Mucosa of stomach (tissue), 1 donor: ENCODE measurements around the gene VPS37C.
"Not testable (repeated sequence)": the region's sequence is repeated elsewhere in the genome, so short reads cannot be mapped to it uniquely, and the experiment has no call there.

Source experiments
- H3K27me3 ChIP-seq: one replicate; pipeline ENCODE4 v1.7.0; 2013; ENCODE audit warnings: mild to moderate bottlenecking, low read length; ENCODE audit not compliant: control insufficient read depth, insufficient read depth
- H3K36me3 ChIP-seq: one replicate; pipeline ENCODE4 v1.7.0; 2013; ENCODE audit warnings: low read length; ENCODE audit not compliant: control insufficient read depth, insufficient read depth
- H3K4me1 ChIP-seq: one replicate; pipeline ENCODE4 v1.7.0; 2013; ENCODE audit warnings: mild to moderate bottlenecking, low read length; ENCODE audit not compliant: control insufficient read depth, insufficient read depth
- H3K4me3 ChIP-seq: one replicate; pipeline ENCODE4 v1.7.0; 2013; ENCODE audit warnings: low read length
- H3K9ac ChIP-seq: one replicate; pipeline ENCODE4 v1.7.0; 2013; ENCODE audit warnings: mild to moderate bottlenecking, low read length, moderate library complexity
- H3K9me3 ChIP-seq: one replicate; pipeline ENCODE4 v1.7.0; 2013; ENCODE audit warnings: mild to moderate bottlenecking, low read length, moderate library complexity; ENCODE audit not compliant: control insufficient read depth
- donor health status: Pancreatic carcinoma.

Gene VPS37C

GRCh38 chr11:61106894-61107470, 54.2 kb downstream of the VPS37C start:
- H3K27me3 ChIP-seq = no peaks in the 10 kb centered on the region
- no peak overlapping the region for H3K4me3 ChIP-seq
- H3K9ac ChIP-seq = no peak overlapping the region
- H3K4me1 ChIP-seq = peaks cover 13% of the 10 kb centered on the region
- no peaks in the 10 kb centered on the region for H3K9me3 ChIP-seq
- H3K36me3 ChIP-seq = no peaks in the 10 kb centered on the region

DNA sequence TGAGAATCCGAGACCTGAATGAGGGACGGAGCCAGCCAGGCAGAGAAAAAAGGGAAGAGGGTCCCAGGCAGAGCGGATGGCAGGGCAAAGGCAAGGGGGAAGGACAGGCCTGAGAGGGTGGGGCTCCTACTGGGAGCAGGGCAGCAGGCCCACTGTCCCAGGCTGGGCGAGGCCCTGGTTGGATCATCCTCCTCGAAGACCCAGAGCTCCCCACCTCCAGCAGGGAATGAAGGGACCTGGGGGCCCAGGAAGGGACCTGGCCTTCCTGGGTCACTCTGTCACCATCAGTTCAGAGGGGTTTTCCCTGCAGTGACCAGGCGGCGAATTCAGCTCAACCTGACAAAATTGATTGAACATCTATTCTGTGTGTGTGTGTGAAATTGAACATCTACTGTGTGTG, 54.9 kb downstream of the VPS37C start:
- Histone ChIP-seq H3K9me3 (no peaks in the 10 kb centered on the region), H3K27me3 (no peaks in the 10 kb centered on the region), H3K4me1 (peaks cover 15% of the 10 kb centered on the region), H3K4me3 (no peak overlapping the region), H3K36me3 (no peaks in the 10 kb centered on the region), H3K9ac (no peak overlapping the region)

GRCh38 chr11:61104963-61105362, 56.3 kb downstream of the VPS37C start:
- H3K4me3 ChIP-seq = no peak overlapping the region
- H3K4me1 ChIP-seq = peaks cover 15% of the 10 kb centered on the region
- no peaks in the 10 kb centered on the region for H3K36me3 ChIP-seq
- H3K9me3 ChIP-seq = no peaks in the 10 kb centered on the region
- H3K27me3 ChIP-seq = no peaks in the 10 kb centered on the region
- no peak overlapping the region for H3K9ac ChIP-seq

GRCh38 chr11:61103851-61104423, 57.3 kb downstream of the VPS37C start:
- no peaks in the 10 kb centered on the region for H3K36me3 ChIP-seq
- H3K9me3 ChIP-seq = no peaks in the 10 kb centered on the region
- H3K4me3 ChIP-seq = no peak overlapping the region
- no peaks in the 10 kb centered on the region for H3K27me3 ChIP-seq
- H3K9ac ChIP-seq = no peak overlapping the region
- H3K4me1 ChIP-seq = peaks cover 15% of the 10 kb centered on the region

GRCh38 chr11:61102667-61103571, 58.3 kb downstream of the VPS37C start:
- Histone ChIP-seq H3K9ac (peak overlapping the region; percentile 61), H3K4me3 (no peak overlapping the region), H3K27me3 (no peaks in the 10 kb centered on the region), H3K4me1 (peaks cover 15% of the 10 kb centered on the region), H3K36me3 (no peaks in the 10 kb centered on the region), H3K9me3 (no peaks in the 10 kb centered on the region)

DNA sequence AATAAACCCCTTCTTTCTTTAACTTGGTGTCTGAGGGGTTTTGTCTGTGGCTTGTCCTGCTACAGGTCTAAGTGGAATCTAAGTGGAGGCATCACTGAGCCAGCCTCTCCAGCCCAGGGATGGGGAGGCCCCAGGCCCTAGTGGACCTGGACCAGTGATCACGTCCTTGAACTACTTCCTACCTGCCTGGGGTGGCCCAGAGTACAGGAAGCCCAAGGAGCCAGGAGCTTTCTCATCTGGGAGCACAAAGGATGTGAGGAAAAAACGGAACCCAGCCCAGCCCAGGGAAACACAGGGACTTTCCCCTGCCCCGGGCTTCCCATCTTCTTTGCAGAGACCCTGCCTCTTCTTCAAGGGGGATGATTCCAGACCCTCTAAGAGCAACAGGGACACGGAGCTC, 62.4 kb downstream of the VPS37C start:
- H3K4me1 ChIP-seq = peaks cover 15% of the 10 kb centered on the region
- H3K9me3 ChIP-seq = no peaks in the 10 kb centered on the region
- H3K27me3 ChIP-seq = no peaks in the 10 kb centered on the region
- H3K36me3 ChIP-seq = no peaks in the 10 kb centered on the region
- H3K9ac ChIP-seq = no peak overlapping the region
- H3K4me3 ChIP-seq = no peak overlapping the region

DNA sequence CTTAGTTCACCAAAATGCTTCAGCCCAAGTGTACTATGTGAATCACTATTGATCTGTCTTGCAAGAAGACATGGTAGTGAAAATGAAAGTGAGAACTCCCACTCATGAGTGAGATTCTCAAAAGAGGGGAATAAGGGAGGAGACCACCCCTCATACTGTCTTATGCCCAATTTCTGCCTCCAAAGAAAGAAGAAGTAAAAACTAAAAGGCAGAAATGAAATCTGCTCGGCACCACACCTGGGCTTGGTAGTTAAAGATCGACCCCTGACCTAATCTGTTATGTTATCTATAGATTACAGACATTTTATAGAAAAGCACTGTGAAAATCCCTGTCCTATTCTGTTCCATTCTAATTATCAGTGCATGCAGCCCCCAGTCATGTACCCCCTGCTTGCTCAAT, 63.0 kb downstream of the VPS37C start:
- not testable (repeated sequence) for H3K4me3 ChIP-seq, H3K36me3 ChIP-seq, H3K9me3 ChIP-seq, H3K27me3 ChIP-seq, H3K9ac ChIP-seq
- peaks cover 15% of the 10 kb centered on the region for H3K4me1 ChIP-seq

GRCh38 chr11:61095021-61095420, 66.2 kb downstream of the VPS37C start:
- Histone ChIP-seq H3K9me3 (no peaks in the 10 kb centered on the region), H3K27me3 (no peaks in the 10 kb centered on the region), H3K4me1 (no peaks in the 10 kb centered on the region)

GRCh38 chr11:61094167-61094566, 67.1 kb downstream of the VPS37C start:
- not testable (repeated sequence) for H3K4me1 ChIP-seq, H3K27me3 ChIP-seq, H3K9me3 ChIP-seq, H3K4me3 ChIP-seq, H3K36me3 ChIP-seq, H3K9ac ChIP-seq

More at GRCh38 chr11:61095021-61095420, 66.2 kb downstream of the VPS37C start:
- Histone ChIP-seq H3K4me3 (no peak overlapping the region), H3K36me3 (no peaks in the 10 kb centered on the region), H3K9ac (no peak overlapping the region)

DNA sequence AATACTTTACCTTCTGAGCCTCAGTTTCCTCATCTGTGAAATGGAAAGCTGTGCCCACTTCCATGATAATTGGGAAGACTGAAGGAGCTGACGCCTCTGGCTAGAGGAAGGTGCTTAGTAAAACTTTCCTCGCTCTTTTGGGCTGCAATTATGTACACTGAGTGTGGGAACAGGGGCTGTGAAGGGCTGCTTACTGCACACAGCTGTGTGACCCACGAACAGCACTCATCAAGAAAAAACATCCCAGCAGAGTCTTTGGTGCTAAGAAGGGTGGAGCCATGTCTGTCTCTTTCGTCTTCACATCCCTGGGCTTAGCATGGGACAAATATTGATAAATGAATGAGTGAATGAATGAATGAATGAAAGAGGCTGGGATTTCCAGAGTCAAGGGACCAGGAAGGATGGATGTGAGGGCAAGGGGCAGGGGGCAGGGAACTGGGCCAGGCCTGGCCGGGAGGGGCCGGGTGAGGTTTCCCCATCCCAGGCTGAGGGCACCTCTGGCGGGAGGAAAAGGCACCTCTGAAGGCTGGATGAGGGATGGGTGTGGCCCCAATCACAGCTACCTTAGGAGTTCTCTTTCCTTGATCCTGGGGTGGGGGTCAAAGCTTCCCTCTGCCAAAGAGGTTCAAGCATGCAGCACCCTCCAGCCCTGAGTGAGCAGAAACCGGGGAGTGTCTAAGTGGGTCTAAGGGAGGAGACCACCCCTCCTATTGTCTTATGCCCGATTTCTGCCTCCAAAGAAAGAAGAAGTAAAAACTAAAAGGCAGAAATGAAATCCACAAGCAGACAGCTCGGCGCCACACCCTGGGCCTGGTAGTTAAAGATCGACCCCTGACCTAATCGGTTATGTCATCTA, 68.1 kb downstream of the VPS37C start:
- H3K4me1 ChIP-seq = no peaks in the 10 kb centered on the region
- H3K4me3 ChIP-seq = no peak overlapping the region
- H3K9me3 ChIP-seq = no peaks in the 10 kb centered on the region
- H3K36me3 ChIP-seq = no peaks in the 10 kb centered on the region
- no peaks in the 10 kb centered on the region for H3K27me3 ChIP-seq
- H3K9ac ChIP-seq = no peak overlapping the region

DNA sequence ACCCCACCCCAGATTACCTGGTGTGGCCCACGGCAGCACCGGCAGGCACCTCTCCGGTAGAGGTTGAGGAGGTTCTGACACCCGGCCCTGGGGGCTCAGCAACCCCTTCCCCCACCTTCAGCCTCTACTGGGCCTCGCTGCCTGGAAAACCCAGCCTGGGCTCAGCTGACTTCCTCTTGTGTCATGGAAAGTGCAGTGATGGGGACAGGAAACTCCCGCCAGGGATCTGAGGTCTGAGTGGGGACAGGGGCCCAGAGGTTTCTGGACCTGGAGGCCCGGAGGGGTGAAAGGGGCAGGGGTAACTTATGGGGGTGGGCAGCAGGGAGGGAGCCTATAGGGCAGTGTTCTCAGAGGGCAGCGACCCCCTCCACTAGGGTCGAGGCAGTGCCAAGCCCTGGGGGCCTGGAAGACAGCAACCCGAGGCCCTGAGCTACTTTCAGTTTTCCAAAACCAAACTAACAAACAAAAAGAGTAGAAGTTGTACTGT, 68.9 kb downstream of the VPS37C start:
- Histone ChIP-seq H3K27me3 (no peaks in the 10 kb centered on the region), H3K4me1 (no peaks in the 10 kb centered on the region), H3K4me3 (no peak overlapping the region), H3K36me3 (no peaks in the 10 kb centered on the region), H3K9me3 (no peaks in the 10 kb centered on the region), H3K9ac (no peak overlapping the region)
